Mammary epithelial cell (primary cell): ENCODE data around the gene CHD9.

ENCODE experiments used
- EZH2 ChIP-seq: IDR thresholded peaks from 2 replicates; pipeline ENCODE4 v1.6.1; 2012; ENCODE audit warnings: low read length, inconsistent platforms, borderline replicate concordance
- TF ChIP-seq, protein P1 (sequence below), 2 donors: IDR thresholded peaks in 1 of 2; conservative IDR thresholded peaks in 1 of 2; 2 replicates each; pipeline ENCODE4 v1.5.1; 2011 to 2012; ENCODE audit warnings: inconsistent platforms in 2 of 2, low read length in 2 of 2, mild to moderate bottlenecking in 2 of 2, control low read depth in 1 of 2, low read depth in 1 of 2; ENCODE audit not compliant: insufficient read depth in 1 of 2; ENCODE audit errors: extremely low read depth in 1 of 2

DNA sequence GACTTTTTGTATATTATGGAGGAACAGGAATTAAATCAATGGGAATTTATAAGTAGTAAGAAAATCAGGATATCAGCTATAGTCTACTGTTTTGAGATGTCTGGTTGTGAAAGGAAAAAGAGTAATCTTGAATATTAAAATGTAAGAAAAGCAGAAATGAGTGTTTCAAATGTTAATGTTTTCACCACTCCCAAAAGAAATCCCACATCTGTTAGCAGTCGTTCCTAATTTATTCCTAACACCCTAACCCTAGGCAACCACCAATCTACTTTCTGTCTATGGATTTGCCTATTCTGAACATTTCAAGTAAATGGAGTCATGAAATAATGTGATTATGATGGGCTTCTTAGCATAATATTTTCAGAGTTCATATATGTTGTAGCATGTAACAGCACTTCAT is 133.0 kb downstream of the CHD9 start:
- TF ChIP-seq, protein P1, sequence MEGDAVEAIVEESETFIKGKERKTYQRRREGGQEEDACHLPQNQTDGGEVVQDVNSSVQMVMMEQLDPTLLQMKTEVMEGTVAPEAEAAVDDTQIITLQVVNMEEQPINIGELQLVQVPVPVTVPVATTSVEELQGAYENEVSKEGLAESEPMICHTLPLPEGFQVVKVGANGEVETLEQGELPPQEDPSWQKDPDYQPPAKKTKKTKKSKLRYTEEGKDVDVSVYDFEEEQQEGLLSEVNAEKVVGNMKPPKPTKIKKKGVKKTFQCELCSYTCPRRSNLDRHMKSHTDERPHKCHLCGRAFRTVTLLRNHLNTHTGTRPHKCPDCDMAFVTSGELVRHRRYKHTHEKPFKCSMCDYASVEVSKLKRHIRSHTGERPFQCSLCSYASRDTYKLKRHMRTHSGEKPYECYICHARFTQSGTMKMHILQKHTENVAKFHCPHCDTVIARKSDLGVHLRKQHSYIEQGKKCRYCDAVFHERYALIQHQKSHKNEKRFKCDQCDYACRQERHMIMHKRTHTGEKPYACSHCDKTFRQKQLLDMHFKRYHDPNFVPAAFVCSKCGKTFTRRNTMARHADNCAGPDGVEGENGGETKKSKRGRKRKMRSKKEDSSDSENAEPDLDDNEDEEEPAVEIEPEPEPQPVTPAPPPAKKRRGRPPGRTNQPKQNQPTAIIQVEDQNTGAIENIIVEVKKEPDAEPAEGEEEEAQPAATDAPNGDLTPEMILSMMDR (conservative IDR thresholded peaks at IDR 0.05 in 1 of 2, IDR thresholded peaks at IDR 0.05 in 1 of 2; ENCODE audit: extremely low read depth in 1 of 2, insufficient read depth in 1 of 2, low read depth in 1 of 2, low read length in 2 of 2), result no peak
- no peak for TF ChIP-seq EZH2
